OCI-LY1 (cell line): Measurements from ENCODE around the gene CACNA2D1.

Experiments
- H2AFZ ChIP-seq: fragments of 200-600 bp; sonication (generic), shearing (Covaris generic); 2 replicates; pipeline ENCODE4 v1.6.0; 2014; ENCODE audit warnings: antibody characterized with exemption, mild to moderate bottlenecking, low read length
- H3F3A ChIP-seq: fragments of 200-600 bp; sonication (generic), shearing (Covaris generic); 2 replicates; pipeline ENCODE4 v1.6.0; 2014; ENCODE audit warnings: mild to moderate bottlenecking, antibody characterized with exemption, low read length, moderate library complexity; ENCODE audit not compliant: insufficient read depth
- H3K27ac ChIP-seq: fragments of 200-600 bp; sonication (generic); 2 replicates; pipeline ENCODE4 v1.5.1; 2014; ENCODE audit warnings: low read length, mixed run types, mild to moderate bottlenecking, low read depth; ENCODE audit not compliant: poor library complexity, severe bottlenecking
- H3K27me3 ChIP-seq: fragments of 200-600 bp; sonication (generic); 2 replicates; pipeline ENCODE4 v1.6.0; 2014; ENCODE audit warnings: antibody characterized with exemption, mild to moderate bottlenecking, low read length, moderate library complexity; ENCODE audit not compliant: insufficient read depth
- H3K36me3 ChIP-seq: fragments of 200-600 bp; sonication (generic); 2 replicates; pipeline ENCODE4 v1.6.1; 2014; ENCODE audit warnings: mild to moderate bottlenecking, antibody characterized with exemption, low read length, moderate library complexity, mixed read lengths; ENCODE audit not compliant: insufficient read depth
- H3K4me1 ChIP-seq: fragments of 200-600 bp; sonication (generic); 2 replicates; pipeline ENCODE4 v1.5.1; 2014; ENCODE audit warnings: mild to moderate bottlenecking, low read length, moderate library complexity; ENCODE audit not compliant: insufficient read depth, severe bottlenecking
- H3K4me2 ChIP-seq: fragments of 200-600 bp; sonication (generic), shearing (Covaris generic); 2 replicates; pipeline ENCODE4 v1.6.1; 2014; ENCODE audit warnings: low read length
- H3K4me3 ChIP-seq: fragments of 200-600 bp; sonication (generic); 2 replicates; pipeline ENCODE4 v1.5.1; 2014; ENCODE audit warnings: low read length, low read depth, mild to moderate bottlenecking, mixed read lengths; ENCODE audit not compliant: poor library complexity, severe bottlenecking
- H3K79me2 ChIP-seq: fragments of 200-600 bp; shearing (Covaris generic); 2 replicates; pipeline ENCODE4 v1.6.1; 2016; ENCODE audit warnings: mixed run types, low read length, mixed read lengths; ENCODE audit not compliant: insufficient read depth
- H3K9ac ChIP-seq: fragments of 200-600 bp; sonication (generic), shearing (Covaris generic); 2 replicates; pipeline ENCODE4 v1.6.1; 2014; ENCODE audit warnings: mild to moderate bottlenecking, low read length, mixed read lengths
- H3K9me2 ChIP-seq: fragments of 200-600 bp; sonication (generic), shearing (Covaris generic); 2 replicates; pipeline ENCODE4 v1.6.1; 2014; ENCODE audit warnings: low read depth, mild to moderate bottlenecking, low read length, mixed read lengths
- H3K9me3 ChIP-seq: fragments of 200-600 bp; shearing (Covaris generic); 2 replicates; pipeline ENCODE4 v1.6.1; 2014; ENCODE audit warnings: low read length, mixed read lengths
- H4K20me1 ChIP-seq: fragments of 200-600 bp; sonication (generic), shearing (Covaris generic); 2 replicates; pipeline ENCODE4 v1.6.0; 2016; ENCODE audit warnings: mild to moderate bottlenecking, low read length; ENCODE audit not compliant: insufficient read depth
- EZH2 ChIP-seq: fragments of 200-600 bp; sonication (generic), shearing (Covaris generic); IDR thresholded peaks from 2 replicates; pipeline ENCODE4 v1.8.0; 2017; ENCODE audit warnings: borderline replicate concordance, mixed run types, mild to moderate bottlenecking, antibody characterized with exemption, low read length, moderate library complexity, mixed read lengths
- TF ChIP-seq, protein P1 (sequence below): fragments of 200-600 bp; sonication (generic), shearing (Covaris generic); IDR thresholded peaks from 2 replicates; pipeline ENCODE4 v1.5.1; 2017; ENCODE audit warnings: mild to moderate bottlenecking, antibody characterized with exemption, low read length, moderate library complexity, mixed read lengths

CACNA2D1 gene

DNA sequence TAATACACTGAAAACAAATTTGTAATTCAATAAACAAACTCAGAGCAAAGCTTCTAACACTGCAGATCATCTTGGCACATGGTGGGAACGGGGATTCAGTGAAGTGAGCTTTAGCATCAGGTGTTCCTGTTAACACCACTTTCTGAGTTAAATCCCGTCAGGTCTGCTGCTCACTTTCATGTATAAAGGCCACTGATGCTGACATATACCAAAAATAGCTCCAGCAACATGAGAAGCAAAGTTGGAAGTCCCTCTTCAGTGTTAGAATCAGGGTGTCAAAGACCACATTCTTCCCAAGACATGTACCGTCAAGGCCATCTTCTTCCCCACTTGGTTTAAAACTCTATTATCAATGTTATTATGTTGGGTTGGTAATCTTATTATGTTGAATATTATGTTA is 11.7 kb upstream of the CACNA2D1 start:
- Histone ChIP-seq H3K36me3 (no peaks in the 10 kb centered on the region), H3F3A (no peaks in the 10 kb centered on the region), H3K4me3 (no peak overlapping the region), H4K20me1 (no peaks in the 10 kb centered on the region), H3K27ac (no peak overlapping the region), H3K79me2 (no peaks in the 10 kb centered on the region), H3K9me3 (no peaks in the 10 kb centered on the region), H3K4me1 (no peaks in the 10 kb centered on the region), H3K27me3 (no peaks in the 10 kb centered on the region), H2AFZ (no peak overlapping the region), H3K4me2 (no peak overlapping the region), H3K9ac (no peak overlapping the region), H3K9me2 (no peaks in the 10 kb centered on the region)
- no peak for TF ChIP-seq EZH2
- TF ChIP-seq, protein P1, sequence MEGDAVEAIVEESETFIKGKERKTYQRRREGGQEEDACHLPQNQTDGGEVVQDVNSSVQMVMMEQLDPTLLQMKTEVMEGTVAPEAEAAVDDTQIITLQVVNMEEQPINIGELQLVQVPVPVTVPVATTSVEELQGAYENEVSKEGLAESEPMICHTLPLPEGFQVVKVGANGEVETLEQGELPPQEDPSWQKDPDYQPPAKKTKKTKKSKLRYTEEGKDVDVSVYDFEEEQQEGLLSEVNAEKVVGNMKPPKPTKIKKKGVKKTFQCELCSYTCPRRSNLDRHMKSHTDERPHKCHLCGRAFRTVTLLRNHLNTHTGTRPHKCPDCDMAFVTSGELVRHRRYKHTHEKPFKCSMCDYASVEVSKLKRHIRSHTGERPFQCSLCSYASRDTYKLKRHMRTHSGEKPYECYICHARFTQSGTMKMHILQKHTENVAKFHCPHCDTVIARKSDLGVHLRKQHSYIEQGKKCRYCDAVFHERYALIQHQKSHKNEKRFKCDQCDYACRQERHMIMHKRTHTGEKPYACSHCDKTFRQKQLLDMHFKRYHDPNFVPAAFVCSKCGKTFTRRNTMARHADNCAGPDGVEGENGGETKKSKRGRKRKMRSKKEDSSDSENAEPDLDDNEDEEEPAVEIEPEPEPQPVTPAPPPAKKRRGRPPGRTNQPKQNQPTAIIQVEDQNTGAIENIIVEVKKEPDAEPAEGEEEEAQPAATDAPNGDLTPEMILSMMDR: no peak

DNA sequence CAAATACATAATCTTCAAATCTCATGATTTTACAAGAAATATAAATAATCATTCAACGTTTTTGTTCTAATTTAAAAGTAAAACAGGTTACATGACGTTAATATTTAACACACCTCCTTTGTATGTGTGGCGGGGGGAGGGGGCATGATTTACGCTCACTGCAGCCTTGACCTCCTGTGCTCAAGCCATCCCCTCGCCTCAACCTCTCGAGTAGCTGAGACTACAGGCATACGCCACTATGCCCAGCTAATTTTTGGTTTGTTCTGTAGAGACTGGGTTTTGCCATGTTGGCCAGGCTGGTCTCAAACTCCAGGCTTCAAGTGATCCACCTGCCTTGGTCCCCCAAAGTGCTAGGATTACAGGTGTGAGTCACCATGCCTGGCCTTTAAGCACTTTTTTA is 7.2 kb upstream of the CACNA2D1 start:
- H3K4me2 ChIP-seq: no peak overlapping the region
- no peaks in the 10 kb centered on the region for H3K79me2 ChIP-seq
- no peaks in the 10 kb centered on the region for H3K9me3 ChIP-seq
- H3K9ac ChIP-seq: no peak overlapping the region
- no peaks in the 10 kb centered on the region for H4K20me1 ChIP-seq
- no peaks in the 10 kb centered on the region for H3K36me3 ChIP-seq
- H3F3A ChIP-seq: no peaks in the 10 kb centered on the region
- H3K4me1 ChIP-seq: no peaks in the 10 kb centered on the region
- H3K9me2 ChIP-seq: no peaks in the 10 kb centered on the region
- H3K27me3 ChIP-seq: no peaks in the 10 kb centered on the region
- TF ChIP-seq, protein P1: no peak
- TF ChIP-seq EZH2: no peak
- H3K4me3 ChIP-seq: no peak overlapping the region
- no peak overlapping the region for H2AFZ ChIP-seq
- no peak overlapping the region for H3K27ac ChIP-seq

DNA sequence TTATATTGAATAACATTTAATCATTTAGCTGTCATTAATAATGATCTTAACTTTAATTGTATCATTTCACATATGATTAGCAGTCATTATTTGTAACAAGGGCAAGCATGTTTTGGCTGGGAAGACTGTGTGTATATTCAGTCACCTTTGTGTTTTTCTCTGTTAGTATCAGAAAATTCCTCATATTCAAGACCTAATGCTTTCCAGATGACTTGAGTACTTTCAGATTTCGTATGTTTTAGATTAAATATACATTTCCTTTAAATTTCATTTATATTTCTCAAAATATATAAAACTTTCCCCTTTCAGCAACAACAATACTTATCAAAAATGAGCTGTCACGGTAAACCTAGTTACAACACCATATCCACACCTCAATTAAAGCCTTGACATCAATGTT is 6.3 kb upstream of the CACNA2D1 start:
- Histone ChIP-seq H4K20me1 (no peaks in the 10 kb centered on the region), H3K9me3 (no peaks in the 10 kb centered on the region), H3K27ac (no peak overlapping the region), H3K4me2 (no peak overlapping the region), H3K27me3 (no peaks in the 10 kb centered on the region), H3K9me2 (no peaks in the 10 kb centered on the region), H3K79me2 (no peaks in the 10 kb centered on the region), H3K4me1 (no peaks in the 10 kb centered on the region), H2AFZ (no peak overlapping the region), H3K4me3 (no peak overlapping the region), H3K9ac (no peak overlapping the region), H3F3A (no peaks in the 10 kb centered on the region), H3K36me3 (no peaks in the 10 kb centered on the region)
- TF ChIP-seq EZH2: no peak
- TF ChIP-seq, protein P1: no peak
